AG09319 (cell line): ENCODE results near the gene CACNA2D2.

Experiments
- DNase-seq: peaks from one replicate; pipeline ENCODE4 v3.0.0-alpha.2; 2010; ENCODE audit warnings: low read depth; ENCODE audit errors: extremely low read depth
- TF ChIP-seq, protein P1 (sequence below): IDR thresholded peaks from 2 replicates; pipeline ENCODE4 v1.5.1; 2011; ENCODE audit warnings: low read depth, mild to moderate bottlenecking, inconsistent platforms, low read length, moderate library complexity

The CACNA2D2 gene

DNA sequence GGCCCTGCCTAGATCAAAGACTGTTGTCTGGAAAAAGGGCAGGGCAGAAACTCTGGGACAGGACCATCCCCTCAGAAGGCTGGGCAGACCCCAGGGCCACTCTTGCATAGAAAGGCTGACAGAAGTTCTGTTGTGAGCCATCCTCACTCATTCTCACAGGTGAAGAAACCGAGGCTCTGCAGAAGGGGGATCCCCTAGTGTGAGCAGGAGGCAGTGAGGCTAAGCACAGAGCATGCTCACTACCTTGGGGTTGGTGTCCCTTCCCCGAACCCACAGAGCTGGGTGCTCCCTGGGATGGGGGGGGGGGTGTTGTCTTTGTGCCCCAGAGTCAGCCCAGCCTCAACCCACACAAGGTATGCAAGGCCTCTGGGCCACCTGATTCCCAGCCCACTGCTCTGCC is 93.2 kb downstream of the CACNA2D2 start:
- no peak for DNase-seq

GRCh38 chr3:50408443-50408944 is 94.9 kb downstream of the CACNA2D2 start:
- DNase-seq = no peak
- TF ChIP-seq, protein P1, sequence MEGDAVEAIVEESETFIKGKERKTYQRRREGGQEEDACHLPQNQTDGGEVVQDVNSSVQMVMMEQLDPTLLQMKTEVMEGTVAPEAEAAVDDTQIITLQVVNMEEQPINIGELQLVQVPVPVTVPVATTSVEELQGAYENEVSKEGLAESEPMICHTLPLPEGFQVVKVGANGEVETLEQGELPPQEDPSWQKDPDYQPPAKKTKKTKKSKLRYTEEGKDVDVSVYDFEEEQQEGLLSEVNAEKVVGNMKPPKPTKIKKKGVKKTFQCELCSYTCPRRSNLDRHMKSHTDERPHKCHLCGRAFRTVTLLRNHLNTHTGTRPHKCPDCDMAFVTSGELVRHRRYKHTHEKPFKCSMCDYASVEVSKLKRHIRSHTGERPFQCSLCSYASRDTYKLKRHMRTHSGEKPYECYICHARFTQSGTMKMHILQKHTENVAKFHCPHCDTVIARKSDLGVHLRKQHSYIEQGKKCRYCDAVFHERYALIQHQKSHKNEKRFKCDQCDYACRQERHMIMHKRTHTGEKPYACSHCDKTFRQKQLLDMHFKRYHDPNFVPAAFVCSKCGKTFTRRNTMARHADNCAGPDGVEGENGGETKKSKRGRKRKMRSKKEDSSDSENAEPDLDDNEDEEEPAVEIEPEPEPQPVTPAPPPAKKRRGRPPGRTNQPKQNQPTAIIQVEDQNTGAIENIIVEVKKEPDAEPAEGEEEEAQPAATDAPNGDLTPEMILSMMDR = no peak

More for the DNA sequence above, 93.2 kb downstream of the CACNA2D2 start:
- TF ChIP-seq, protein P1 = no peak

- TF ChIP-seq, protein P1 = no peak
- DNase-seq = no peak
Observed at GRCh38 chr3:50406487-50406886, 96.9 kb downstream of the CACNA2D2 start.

DNA sequence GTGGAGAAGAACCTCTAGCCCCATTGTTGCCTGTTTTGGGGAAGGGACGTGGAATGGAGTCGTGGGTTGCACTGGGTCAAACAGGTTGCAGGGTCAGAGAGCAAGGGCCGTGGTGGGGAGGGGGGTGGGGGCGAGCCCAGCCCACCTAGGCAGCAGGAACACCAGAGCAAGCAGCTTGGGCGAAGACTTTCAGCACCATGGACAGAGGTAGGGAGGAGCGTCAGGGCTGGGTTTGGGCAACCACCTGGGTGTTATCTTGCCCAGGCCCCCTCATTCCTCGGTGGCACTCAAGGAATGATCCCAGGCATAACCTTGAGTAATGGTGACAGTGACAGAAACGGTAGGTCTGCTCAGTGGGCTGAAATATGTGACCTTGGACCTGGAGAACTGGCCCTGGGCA is 98.2 kb downstream of the CACNA2D2 start:
- no peak for DNase-seq

GRCh38 chr3:50401978-50402595 is 101.3 kb downstream of the CACNA2D2 start:
- TF ChIP-seq, protein P1 = no peak
- DNase-seq = no peak

More for the DNA sequence above, 98.2 kb downstream of the CACNA2D2 start:
- TF ChIP-seq, protein P1 = no peak

- TF ChIP-seq, protein P1 = no peak
- DNase-seq = no peak
Observed at GRCh38 chr3:50396502-50396901, 106.9 kb downstream of the CACNA2D2 start.

- DNase-seq = no peak
- TF ChIP-seq, protein P1 = no peak
Observed at GRCh38 chr3:50395070-50395860, 108.2 kb downstream of the CACNA2D2 start.
